AG09319 (cell line): Measurements from ENCODE around the gene TPRG1L.

Experiments
- DNase-seq: peaks from one replicate; pipeline ENCODE4 v3.0.0-alpha.2; 2010; ENCODE audit warnings: low read depth; ENCODE audit errors: extremely low read depth
- CTCF ChIP-seq: IDR thresholded peaks from 2 replicates; pipeline ENCODE4 v1.5.1; 2011; ENCODE audit warnings: low read depth, mild to moderate bottlenecking, inconsistent platforms, low read length, moderate library complexity

Gene TPRG1L

GRCh38 chr1:3626025-3626424, 1.2 kb downstream of the TPRG1L start:
- TF ChIP-seq CTCF, result no peak
- no peak for DNase-seq

- no peak for DNase-seq
- TF ChIP-seq CTCF, result no peak
Observed at GRCh38 chr1:3627515-3628253, 2.9 kb downstream of the TPRG1L start.

DNA sequence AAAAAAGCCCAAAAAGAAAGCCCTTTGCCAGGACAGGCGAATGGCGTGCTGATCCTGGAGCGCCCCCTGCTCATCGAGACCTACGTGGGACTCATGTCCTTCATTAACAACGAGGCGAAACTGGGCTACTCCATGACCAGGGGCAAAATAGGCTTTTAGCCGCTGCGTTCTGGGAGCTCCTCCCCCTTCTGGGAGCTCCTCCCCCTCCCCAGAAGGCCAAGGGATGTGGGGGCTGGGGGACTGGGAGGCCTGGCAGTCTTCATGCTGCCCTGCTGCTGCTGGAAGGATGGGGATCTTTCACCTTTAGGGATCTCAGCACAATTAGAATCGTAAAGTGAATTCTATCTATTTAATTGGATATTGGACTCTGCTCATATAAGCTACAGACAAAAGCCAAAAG, 3.6 kb downstream of the TPRG1L start:
- no peak for TF ChIP-seq CTCF
- DNase-seq, result no peak

GRCh38 chr1:3629561-3630160, 4.8 kb downstream of the TPRG1L start:
- no peak for DNase-seq
- TF ChIP-seq CTCF, result no peak

GRCh38 chr1:3630161-3630611, 5.4 kb downstream of the TPRG1L start:
- no peak for DNase-seq
- TF ChIP-seq CTCF, result no peak

GRCh38 chr1:3630914-3631313, 6.1 kb downstream of the TPRG1L start:
- TF ChIP-seq CTCF, result no peak
- DNase-seq, result no peak
